IMR-90 (cell line): ENCODE data around the gene ABHD16A.

ENCODE experiments used
- CTCF ChIP-seq: conservative IDR thresholded peaks from 2 replicates; pipeline ENCODE4 v1.5.1; 2012; ENCODE audit warnings: mild to moderate bottlenecking, low read depth, low read length, improper control_type of control experiment
- MAZ ChIP-seq: IDR thresholded peaks from 2 replicates; pipeline ENCODE4 v1.6.1; 2012; ENCODE audit warnings: low read depth, mild to moderate bottlenecking, low read length, improper control_type of control experiment, moderate library complexity, borderline replicate concordance
- MXI1 ChIP-seq: IDR thresholded peaks from 2 replicates; pipeline ENCODE4 v1.6.1; 2012; ENCODE audit warnings: low read depth, mild to moderate bottlenecking, low read length, moderate library complexity, borderline replicate concordance
- POLR2A ChIP-seq: IDR thresholded peaks from 2 replicates; pipeline ENCODE4 v1.6.1; 2012; ENCODE audit warnings: mild to moderate bottlenecking, low read depth, low read length
- RAD21 ChIP-seq: IDR thresholded peaks from 2 replicates; pipeline ENCODE4 v1.6.1; 2012; ENCODE audit warnings: low read length, improper control_type of control experiment
- USF2 ChIP-seq: fragments of 150-350 bp; IDR thresholded peaks from 2 replicates; pipeline ENCODE4 v1.6.1; 2017; ENCODE audit warnings: mild to moderate bottlenecking, antibody characterized with exemption, low read length, low read depth

- TF ChIP-seq CTCF (no peak), MXI1 (no peak), POLR2A (no peak), MAZ (no peak), RAD21 (no peak), USF2 (no peak)
Observed at GRCh38 chr6:31741815-31742214, 38.7 kb upstream of the ABHD16A start.
